Activated B cell treated with CpG ODN at 0.5 μM for 24 hours (primary cell): ENCODE data around the gene USP24. TPM values are rescaled to one million over a fixed set of nuclear protein-coding genes. Genes with fewer than 3 reads are reported as not detected.
A peak's percentile ranks its signal among the peaks of the same experiment; 100 is the strongest.

Source experiments
- ATAC-seq: fragments of 200-7000 bp; cut with Tn5 transposase; one replicate; pipeline ENCODE4 v1.10.0; 2021; ENCODE audit warnings: low read depth, mild to moderate bottlenecking, moderate library complexity
- CTCF ChIA-PET: fragments of 350-600 bp; sonication (Branson Sonifier 250); formaldehyde crosslinking; loops from one replicate; lab custom pipeline; 2021; ENCODE audit warnings: antibody characterized with exemption; lab: Charles Lee
- POLR2A ChIA-PET: fragments of 350-600 bp; sonication (Branson Sonifier 250); formaldehyde crosslinking; loops from one replicate; lab custom pipeline; 2021; ENCODE audit warnings: antibody characterized with exemption; lab: Charles Lee
- DNase-seq: peaks from one replicate; pipeline ENCODE4 v3.0.0; 2022
- H3K27ac Mint-ChIP-seq: one replicate; pipeline ENCODE4 v1.8.0; 2020; ENCODE audit warnings: mixed read lengths
- H3K27me3 Mint-ChIP-seq: one replicate; pipeline ENCODE4 v1.8.0; 2021; ENCODE audit warnings: mixed read lengths
- H3K36me3 Mint-ChIP-seq: one replicate; pipeline ENCODE4 v1.8.0; 2021; ENCODE audit warnings: low read depth, mixed read lengths
- H3K4me1 Mint-ChIP-seq: one replicate; pipeline ENCODE4 v1.8.0; 2021; ENCODE audit warnings: mixed read lengths
- H3K4me3 Mint-ChIP-seq: one replicate; pipeline ENCODE4 v1.8.0; 2020; ENCODE audit warnings: mild to moderate bottlenecking, mixed read lengths
- H3K9me3 Mint-ChIP-seq: one replicate; pipeline ENCODE4 v1.8.0; 2020; ENCODE audit warnings: mixed read lengths
- intact Hi-C: fragments of 100-400 bp; cut with micrococcal nuclease; formaldehyde crosslinking; loops from one replicate; pipeline ENCODE4 v1.15.1; 2024
- total RNA-seq: library from RNA; stranded (reverse); gene quantifications from 2 replicates; pipeline ENCODE4 v1.2.3, GENCODE V29; 2022
- TF ChIP-seq, protein P1 (sequence below): fragments of 200-600 bp; IDR thresholded peaks from one replicate; pipeline ENCODE4 v1.8.0; 2022; ENCODE audit warnings: antibody characterized with exemption, mild to moderate bottlenecking

USP24 gene
- total RNA-seq, 1 donor from 2014 or later = 91.4 TPM

DNA sequence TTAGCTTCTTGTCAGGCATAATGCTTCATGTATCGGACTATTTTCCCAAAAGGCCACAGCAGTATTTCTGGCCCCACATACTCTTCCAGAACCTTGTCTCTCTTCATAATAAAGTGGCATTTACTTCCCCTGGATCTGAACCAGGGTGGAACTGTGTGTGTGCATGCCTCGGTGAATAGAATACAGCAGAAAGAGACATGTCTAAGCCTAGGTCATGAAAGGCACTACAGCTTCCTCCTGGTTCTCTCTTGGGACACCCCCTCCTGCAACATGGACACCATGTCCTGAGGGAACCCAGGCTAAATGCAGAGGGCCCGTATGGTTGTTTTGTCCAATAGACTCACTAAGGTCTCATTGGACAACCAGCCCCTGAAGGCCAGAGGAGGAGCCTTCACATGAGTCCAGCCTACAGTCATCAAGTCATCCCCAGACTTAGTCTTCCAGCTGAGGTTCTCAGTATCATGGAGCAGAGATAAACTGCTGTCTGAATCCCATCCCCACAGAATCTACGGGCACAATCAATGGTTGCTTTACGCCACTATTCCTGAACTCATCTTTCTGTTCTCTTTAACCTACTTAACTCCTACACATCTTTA is 35.0 kb downstream of the USP24 start:
- POLR2A ChIA-PET = no interaction called here
- intact Hi-C loops = no loop called here
- ATAC-seq = no peak
- no peak overlapping the region for H3K4me3 Mint-ChIP-seq
- H3K27ac Mint-ChIP-seq = peak overlapping the region; percentile 60
- peaks cover 53% of the 10 kb centered on the region for H3K36me3 Mint-ChIP-seq
- H3K27me3 Mint-ChIP-seq = no peaks in the 10 kb centered on the region
- CTCF ChIA-PET = interaction anchor here (0.5 kb wide), 1 partner anchor 1182 kb away, joined by 3 read pairs; no protein-coding TSS in a partner anchor
- H3K9me3 Mint-ChIP-seq = peaks cover 10% of the 10 kb centered on the region
- TF ChIP-seq, protein P1, sequence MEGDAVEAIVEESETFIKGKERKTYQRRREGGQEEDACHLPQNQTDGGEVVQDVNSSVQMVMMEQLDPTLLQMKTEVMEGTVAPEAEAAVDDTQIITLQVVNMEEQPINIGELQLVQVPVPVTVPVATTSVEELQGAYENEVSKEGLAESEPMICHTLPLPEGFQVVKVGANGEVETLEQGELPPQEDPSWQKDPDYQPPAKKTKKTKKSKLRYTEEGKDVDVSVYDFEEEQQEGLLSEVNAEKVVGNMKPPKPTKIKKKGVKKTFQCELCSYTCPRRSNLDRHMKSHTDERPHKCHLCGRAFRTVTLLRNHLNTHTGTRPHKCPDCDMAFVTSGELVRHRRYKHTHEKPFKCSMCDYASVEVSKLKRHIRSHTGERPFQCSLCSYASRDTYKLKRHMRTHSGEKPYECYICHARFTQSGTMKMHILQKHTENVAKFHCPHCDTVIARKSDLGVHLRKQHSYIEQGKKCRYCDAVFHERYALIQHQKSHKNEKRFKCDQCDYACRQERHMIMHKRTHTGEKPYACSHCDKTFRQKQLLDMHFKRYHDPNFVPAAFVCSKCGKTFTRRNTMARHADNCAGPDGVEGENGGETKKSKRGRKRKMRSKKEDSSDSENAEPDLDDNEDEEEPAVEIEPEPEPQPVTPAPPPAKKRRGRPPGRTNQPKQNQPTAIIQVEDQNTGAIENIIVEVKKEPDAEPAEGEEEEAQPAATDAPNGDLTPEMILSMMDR = no peak
- DNase-seq = no peak
- peaks cover 45% of the 10 kb centered on the region for H3K4me1 Mint-ChIP-seq

DNA sequence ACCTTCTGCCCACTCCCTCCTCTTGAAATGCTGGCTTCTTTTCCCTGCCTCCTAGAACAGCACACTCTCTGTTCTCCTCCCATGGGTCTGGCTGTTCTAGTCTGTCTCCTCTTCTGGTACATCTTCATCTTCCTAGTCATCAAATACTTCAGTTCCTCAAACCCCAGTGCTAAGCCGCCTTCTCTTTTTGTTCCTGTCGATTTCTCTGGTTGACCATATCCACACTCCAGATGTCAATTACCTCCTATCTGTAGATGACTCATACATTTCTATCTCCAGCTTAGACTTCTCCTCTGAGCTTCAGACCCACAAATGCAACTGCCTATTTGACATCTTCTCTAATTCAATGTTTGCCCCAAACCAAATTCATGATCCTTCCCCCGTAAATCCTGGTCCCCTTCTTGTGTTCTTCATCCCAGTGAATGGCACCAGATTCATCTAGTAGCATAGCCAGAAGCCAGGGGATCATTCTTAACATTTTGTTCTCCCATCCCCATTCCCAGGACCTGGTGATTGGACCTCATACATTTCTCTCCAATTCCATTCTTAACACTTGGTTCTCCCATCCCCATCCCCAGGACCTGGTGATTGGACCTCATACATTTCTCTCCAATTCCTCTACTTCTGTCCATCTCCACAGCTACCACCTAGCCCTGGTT is 35.9 kb downstream of the USP24 start:
- TF ChIP-seq, protein P1 = no peak
- CTCF ChIA-PET = interaction anchor here (0.8 kb wide), 1 partner anchor 98 kb away, joined by 3 read pairs; no protein-coding TSS in a partner anchor

DNA sequence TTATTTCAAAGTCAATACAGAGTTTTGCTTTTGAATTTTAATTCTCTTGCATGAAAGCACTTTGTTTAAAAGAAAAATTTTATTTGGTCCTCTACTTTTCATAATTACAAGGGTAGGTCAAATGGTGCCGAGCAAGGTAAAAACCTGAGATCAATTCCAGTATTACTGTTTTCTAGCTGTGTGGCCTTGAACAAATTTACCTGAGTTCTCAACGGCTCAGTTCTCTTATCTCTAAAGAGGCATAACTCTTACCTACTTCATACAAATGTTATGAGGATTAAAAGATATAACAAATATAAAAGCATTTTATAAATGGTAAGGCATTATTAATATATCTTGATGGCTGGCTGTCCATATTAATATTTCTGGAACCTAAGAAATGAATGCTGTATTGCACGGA is 42.5 kb downstream of the USP24 start:
- Mint-ChIP-seq H3K4me1 (no peaks in the 10 kb centered on the region), H3K4me3 (no peak overlapping the region), H3K36me3 (peaks cover 70% of the 10 kb centered on the region), H3K9me3 (no peaks in the 10 kb centered on the region), H3K27me3 (no peaks in the 10 kb centered on the region), H3K27ac (no peak overlapping the region)
- no peak for ATAC-seq
- DNase-seq = no peak
- ChIA-PET CTCF (interaction anchor here (1.0 kb wide), 1 partner anchor 105 kb away, joined by 4 read pairs; no protein-coding TSS in a partner anchor), POLR2A (no interaction called here)
- intact Hi-C loops = no loop called here
- TF ChIP-seq, protein P1 = no peak

More for the DNA sequence above, 35.9 kb downstream of the USP24 start:
- POLR2A ChIA-PET = no interaction called here
- intact Hi-C loops = no loop called here
- Mint-ChIP-seq H3K9me3 (peaks cover 4% of the 10 kb centered on the region), H3K4me1 (peaks cover 42% of the 10 kb centered on the region), H3K4me3 (no peak overlapping the region), H3K27me3 (no peaks in the 10 kb centered on the region), H3K36me3 (peaks cover 46% of the 10 kb centered on the region), H3K27ac (peak overlapping the region; percentile 60)
- ATAC-seq = no peak
- DNase-seq = no peak

DNA sequence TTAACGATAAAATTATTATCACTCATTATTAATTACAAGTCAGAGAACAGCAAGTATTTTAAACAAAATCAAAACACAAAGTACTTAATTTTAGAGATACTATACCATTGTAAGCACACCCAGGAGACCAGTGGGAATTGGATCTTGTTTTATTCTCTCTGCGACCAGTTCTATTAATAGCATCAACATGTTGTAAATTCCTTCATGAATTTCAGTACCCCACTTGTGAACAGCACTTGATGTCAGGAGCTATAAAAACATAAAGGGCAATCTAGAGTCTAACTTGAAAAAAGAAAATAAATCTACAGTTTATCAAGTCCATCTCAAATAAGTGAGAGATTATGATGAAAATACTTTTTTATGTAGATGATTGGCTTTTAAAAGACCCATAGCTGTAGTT is 42.9 kb downstream of the USP24 start:
- ChIA-PET POLR2A (no interaction called here), CTCF (interaction anchor here (1.0 kb wide), 1 partner anchor 105 kb away, joined by 4 read pairs; no protein-coding TSS in a partner anchor)
- Mint-ChIP-seq H3K27ac (no peak overlapping the region), H3K27me3 (no peaks in the 10 kb centered on the region), H3K4me1 (no peaks in the 10 kb centered on the region), H3K4me3 (no peak overlapping the region), H3K36me3 (peaks cover 74% of the 10 kb centered on the region), H3K9me3 (no peaks in the 10 kb centered on the region)
- ATAC-seq = no peak
- no peak for DNase-seq
- TF ChIP-seq, protein P1 = no peak
- intact Hi-C loops = no loop called here

DNA sequence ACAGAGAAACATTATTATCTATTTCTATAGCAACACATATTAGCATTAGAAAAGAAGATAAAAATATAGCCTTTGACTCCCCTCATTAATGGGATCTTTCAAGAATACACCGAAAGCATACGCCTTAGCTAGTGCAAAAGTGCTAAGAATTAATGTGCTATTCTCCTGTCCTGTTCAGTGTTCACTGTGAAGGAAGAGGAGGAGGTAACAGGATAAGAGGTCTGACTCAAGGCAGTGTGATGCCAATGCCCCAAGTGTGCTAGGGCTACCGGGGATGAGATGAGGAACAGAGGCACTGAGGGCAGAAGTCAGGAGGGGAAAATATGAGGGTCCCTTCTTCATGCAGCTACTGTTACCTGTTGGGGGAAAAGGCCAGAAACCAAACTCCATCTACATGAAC is 43.5 kb downstream of the USP24 start:
- POLR2A ChIA-PET = no interaction called here
- no peaks in the 10 kb centered on the region for H3K4me1 Mint-ChIP-seq
- H3K9me3 Mint-ChIP-seq = no peaks in the 10 kb centered on the region
- intact Hi-C loops = no loop called here
- H3K36me3 Mint-ChIP-seq = peaks cover 73% of the 10 kb centered on the region
- CTCF ChIA-PET = interaction anchor here (1.3 kb wide), 1 partner anchor 105 kb away, joined by 3 read pairs; no protein-coding TSS in a partner anchor
- TF ChIP-seq, protein P1 = no peak
- DNase-seq (no peak), ATAC-seq (no peak)
- H3K27ac Mint-ChIP-seq = no peak overlapping the region
- H3K27me3 Mint-ChIP-seq = no peaks in the 10 kb centered on the region
- H3K4me3 Mint-ChIP-seq = no peak overlapping the region
